Neural cell (in vitro differentiated cells): ENCODE measurements around the gene DENND1A. TPM values are rescaled to one million over a fixed set of nuclear protein-coding genes. Genes with fewer than 3 reads are reported as not detected.

Experiments
- H2AFZ ChIP-seq: fragments of 200-600, 300-800 bp; sonication (generic), shearing (Covaris generic); 2 replicates; pipeline ENCODE4 v1.6.0; 2014; ENCODE audit warnings: low read depth, mild to moderate bottlenecking, antibody characterized with exemption, low read length, moderate library complexity
- H3F3A ChIP-seq: fragments of 200-600 bp; shearing (Covaris generic); 2 replicates; pipeline ENCODE4 v1.6.1; 2016; ENCODE audit warnings: mild to moderate bottlenecking, moderate library complexity, mixed read lengths, antibody characterized with exemption, low read length; ENCODE audit not compliant: insufficient read depth, poor library complexity, severe bottlenecking
- H3K27ac ChIP-seq: fragments of 200-600, 300-800 bp; sonication (generic), shearing (Covaris generic); 2 replicates; pipeline ENCODE4 v1.5.1; 2014; ENCODE audit warnings: mild to moderate bottlenecking, low read length, moderate library complexity
- H3K27me3 ChIP-seq: fragments of 300-800, 200-600 bp; sonication (generic), shearing (Covaris generic); 2 replicates; pipeline ENCODE4 v1.6.0; 2014; ENCODE audit warnings: mild to moderate bottlenecking, low read depth, low read length, moderate library complexity; ENCODE audit not compliant: insufficient read depth
- H3K36me3 ChIP-seq: fragments of 300-800, 200-600 bp; sonication (generic), shearing (Covaris generic); 2 replicates; pipeline ENCODE4 v1.5.1; 2014; ENCODE audit warnings: mild to moderate bottlenecking, antibody characterized with exemption, low read length, moderate library complexity; ENCODE audit not compliant: insufficient read depth
- H3K4me2 ChIP-seq: fragments of 300-800, 200-600 bp; sonication (generic), shearing (Covaris generic); 2 replicates; pipeline ENCODE4 v1.6.0; 2014; ENCODE audit warnings: mild to moderate bottlenecking, low read length
- H3K4me3 ChIP-seq: fragments of 300-800, 200-600 bp; sonication (generic), shearing (Covaris generic); 2 replicates; pipeline ENCODE4 v1.5.1; 2014; ENCODE audit warnings: mild to moderate bottlenecking, low read length, moderate library complexity
- H3K79me2 ChIP-seq: fragments of 200-600 bp; shearing (Covaris generic); replicated peaks from 2 replicates; pipeline ENCODE4 v1.6.0; 2014; ENCODE audit warnings: mild to moderate bottlenecking, low read length, moderate library complexity; ENCODE audit not compliant: insufficient read depth
- H3K9ac ChIP-seq: fragments of 300-800, 200-600 bp; sonication (generic), shearing (Covaris generic); 2 replicates; pipeline ENCODE4 v1.6.1; 2016; ENCODE audit warnings: mild to moderate bottlenecking, low read length, mixed read lengths
- H3K9me2 ChIP-seq: fragments of 200-600 bp; shearing (Covaris generic); 2 replicates; pipeline ENCODE4 v1.6.1; 2016; ENCODE audit warnings: mild to moderate bottlenecking, low read length, mixed read lengths; ENCODE audit not compliant: insufficient read depth
- H3K9me3 ChIP-seq: fragments of 200-600, 300-800 bp; sonication (generic), shearing (Covaris generic); 2 replicates; pipeline ENCODE4 v1.6.1; 2016; ENCODE audit warnings: mild to moderate bottlenecking, mixed run types, low read length, moderate library complexity, mixed read lengths
- H4K20me1 ChIP-seq: fragments of 200-600 bp; shearing (Covaris generic); 2 replicates; pipeline ENCODE4 v1.6.1; 2016; ENCODE audit warnings: mild to moderate bottlenecking, mixed run types; ENCODE audit not compliant: insufficient read depth
- CTCF ChIP-seq: fragments of 450-650 bp; IDR thresholded peaks from 2 replicates; pipeline ENCODE4 v1.5.1; 2014; ENCODE audit warnings: antibody characterized with exemption, mild to moderate bottlenecking, moderate library complexity; ENCODE audit not compliant: poor library complexity, severe bottlenecking
- EP300 ChIP-seq: fragments of 450-650 bp; conservative IDR thresholded peaks from 2 replicates; pipeline ENCODE4 v1.6.1; 2014; ENCODE audit warnings: antibody characterized with exemption, mild to moderate bottlenecking, moderate library complexity; ENCODE audit not compliant: poor library complexity, severe bottlenecking
- EZH2 ChIP-seq: fragments of 200-600, 300-800 bp; shearing (Covaris generic), sonication (generic); IDR thresholded peaks from 2 replicates; pipeline ENCODE4 v1.6.1; 2014; ENCODE audit warnings: antibody characterized with exemption, low read length, borderline replicate concordance, mild to moderate bottlenecking; ENCODE audit not compliant: insufficient read depth, poor library complexity, severe bottlenecking
- MXI1 ChIP-seq: fragments of 450-650 bp; conservative IDR thresholded peaks from 2 replicates; pipeline ENCODE4 v1.6.1; 2014; ENCODE audit warnings: antibody characterized with exemption, mild to moderate bottlenecking; ENCODE audit not compliant: poor library complexity, severe bottlenecking
- POLR2AphosphoS5 ChIP-seq: IDR thresholded peaks from 2 replicates; pipeline ENCODE4 v1.6.1; 2012
- RAD21 ChIP-seq: fragments of 450-650 bp; conservative IDR thresholded peaks from 2 replicates; pipeline ENCODE4 v1.6.1; 2014; ENCODE audit warnings: antibody characterized with exemption, mild to moderate bottlenecking, moderate library complexity
- REST ChIP-seq: IDR thresholded peaks from 2 replicates; pipeline ENCODE4 v1.6.1; 2012; ENCODE audit warnings: borderline replicate concordance
- SMC3 ChIP-seq: fragments of 450-650 bp; conservative IDR thresholded peaks from 2 replicates; pipeline ENCODE4 v1.6.1; 2014; ENCODE audit warnings: antibody characterized with exemption, mild to moderate bottlenecking, moderate library complexity; ENCODE audit not compliant: poor library complexity
- TAF1 ChIP-seq: IDR thresholded peaks from 2 replicates; pipeline ENCODE4 v1.6.1; 2012; ENCODE audit warnings: low read depth
- polyA plus RNA-seq: library from polyadenylated mRNA; depleted of rRNA; stranded (reverse); fragments of >200 nt; gene quantifications from 2 replicates; pipeline ENCODE4 v1.2.3, GENCODE V29; 2014

Gene DENND1A
- polyA plus RNA-seq, 1 donor from 2014 or later, result 2.3 TPM

DNA sequence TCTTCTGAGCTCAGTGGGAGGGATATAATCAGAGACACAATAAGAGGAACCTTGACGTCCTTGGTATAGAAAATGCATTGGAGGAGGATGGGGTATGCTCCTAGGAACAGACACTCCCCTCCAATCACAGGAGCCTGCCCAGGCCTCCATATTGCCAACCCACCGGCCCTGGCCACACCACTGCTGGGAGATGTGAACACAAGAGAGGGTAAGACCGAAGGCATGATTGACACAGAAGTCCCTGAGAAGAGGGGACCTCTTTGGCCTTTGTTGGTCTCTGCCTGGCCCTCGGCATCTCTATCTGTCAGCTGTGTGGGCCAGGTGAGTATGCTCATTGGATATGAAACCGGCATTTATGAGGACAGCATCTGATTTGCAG is 511.9 kb downstream of the DENND1A start:
- H3K27ac ChIP-seq, result no peak overlapping the region
- H2AFZ ChIP-seq, result no peak overlapping the region
- H3K9me3 ChIP-seq, result no peaks in the 10 kb centered on the region
- TF ChIP-seq RAD21 (no peak), TAF1 (no peak), POLR2AphosphoS5 (no peak), MXI1 (no peak), EP300 (no peak), CTCF (no peak), SMC3 (no peak), REST (no peak), EZH2 (no peak)
- H3K9ac ChIP-seq, result no peak overlapping the region
- H3K36me3 ChIP-seq, result no peaks in the 10 kb centered on the region
- no peak overlapping the region for H3K4me2 ChIP-seq
- H3F3A ChIP-seq, result no peaks in the 10 kb centered on the region
- no peaks in the 10 kb centered on the region for H3K9me2 ChIP-seq
- no peaks in the 10 kb centered on the region for H3K27me3 ChIP-seq
- H3K79me2 ChIP-seq, result no peaks in the 10 kb centered on the region
- no peaks in the 10 kb centered on the region for H4K20me1 ChIP-seq
- H3K4me3 ChIP-seq, result no peak overlapping the region

GRCh38 chr9:123417289-123418051 is 512.5 kb downstream of the DENND1A start:
- H3K27me3 ChIP-seq, result no peaks in the 10 kb centered on the region
- H3K4me3 ChIP-seq, result no peak overlapping the region
- no peaks in the 10 kb centered on the region for H3F3A ChIP-seq
- H3K9me3 ChIP-seq, result no peaks in the 10 kb centered on the region
- H2AFZ ChIP-seq, result no peak overlapping the region
- H3K4me2 ChIP-seq, result no peak overlapping the region
- no peak overlapping the region for H3K27ac ChIP-seq
- H4K20me1 ChIP-seq, result no peaks in the 10 kb centered on the region
- no peaks in the 10 kb centered on the region for H3K36me3 ChIP-seq
- H3K79me2 ChIP-seq, result no peaks in the 10 kb centered on the region
- no peak for TF ChIP-seq EP300
- TF ChIP-seq SMC3, result no peak
- no peak for TF ChIP-seq POLR2AphosphoS5
- no peak for TF ChIP-seq RAD21
- TF ChIP-seq TAF1, result no peak
- H3K9ac ChIP-seq, result no peak overlapping the region
- H3K9me2 ChIP-seq, result no peaks in the 10 kb centered on the region
